Stimulated activated CD8-positive, alpha-beta memory T cell treated with anti-CD3 and anti-CD28 coated beads, Interleukin-12 subunit alpha, Interleukin-12 subunit beta, amount 100 ng/mL, for 1 hour (primary cell): ENCODE results near the gene DGCR6L.
"Not testable (repeated sequence)": the region's sequence is repeated elsewhere in the genome, so short reads cannot be mapped to it uniquely, and the experiment has no call there.

ENCODE experiments used
- DNase-seq: peaks from one replicate; pipeline ENCODE4 v3.0.0-alpha.2; 2020; ENCODE audit warnings: low read depth

Gene DGCR6L

DNA sequence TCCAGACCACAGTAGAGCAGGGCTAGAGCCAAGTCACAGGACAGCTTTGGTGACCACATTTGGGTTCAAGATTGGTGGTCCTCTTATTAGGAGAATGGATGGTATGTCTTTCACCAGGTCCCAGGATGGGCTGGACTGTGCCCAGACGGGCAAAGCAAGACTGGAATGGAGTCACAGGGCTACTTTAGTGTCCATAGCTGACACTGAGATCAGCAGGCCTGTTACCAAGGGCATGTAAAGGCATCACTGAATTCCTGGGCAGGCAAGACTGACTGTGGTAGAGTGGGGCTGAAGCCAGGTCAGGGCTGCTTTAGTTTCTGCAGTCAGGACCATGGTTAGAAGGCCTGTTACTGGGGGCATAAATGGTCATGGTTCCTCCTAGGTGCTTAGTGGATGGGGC, 6.1 kb upstream of the DGCR6L start:
- not testable (repeated sequence) for DNase-seq

- no peak for DNase-seq
Observed at GRCh38 chr22:20324139-20324516, 4.3 kb upstream of the DGCR6L start.

DNA sequence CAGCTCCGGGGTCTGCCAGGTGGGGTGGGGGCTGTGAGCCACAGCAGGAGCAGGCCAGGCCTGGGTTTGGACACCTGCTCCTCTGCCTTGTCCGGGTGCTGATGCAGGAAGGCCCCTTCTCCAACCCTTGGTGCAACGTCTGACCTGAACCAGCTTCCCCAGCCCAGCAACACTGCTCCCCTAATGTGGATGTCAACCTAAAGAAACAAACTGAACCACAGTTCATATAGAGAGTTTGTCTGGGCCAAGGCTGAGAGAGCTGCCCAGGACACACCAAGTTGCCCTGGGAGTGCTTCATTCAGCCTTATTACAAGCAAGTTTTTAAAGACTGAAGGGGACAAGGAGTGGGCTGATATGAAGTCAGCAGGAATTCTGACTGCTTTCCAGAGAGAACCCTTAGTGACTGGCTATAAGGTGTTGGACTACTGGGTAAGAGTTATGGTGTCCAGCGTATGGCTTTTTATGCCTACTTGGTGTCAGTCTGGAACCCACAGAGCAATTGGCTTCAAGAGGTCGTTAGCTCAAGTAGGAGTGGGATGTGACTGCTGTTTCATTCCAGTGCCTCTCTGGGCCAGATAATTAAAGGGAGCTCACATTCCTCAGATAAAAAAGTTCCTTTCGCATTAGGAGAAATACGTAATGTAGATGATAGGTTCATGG, 1.8 kb upstream of the DGCR6L start:
- DNase-seq: not testable (repeated sequence)

DNA sequence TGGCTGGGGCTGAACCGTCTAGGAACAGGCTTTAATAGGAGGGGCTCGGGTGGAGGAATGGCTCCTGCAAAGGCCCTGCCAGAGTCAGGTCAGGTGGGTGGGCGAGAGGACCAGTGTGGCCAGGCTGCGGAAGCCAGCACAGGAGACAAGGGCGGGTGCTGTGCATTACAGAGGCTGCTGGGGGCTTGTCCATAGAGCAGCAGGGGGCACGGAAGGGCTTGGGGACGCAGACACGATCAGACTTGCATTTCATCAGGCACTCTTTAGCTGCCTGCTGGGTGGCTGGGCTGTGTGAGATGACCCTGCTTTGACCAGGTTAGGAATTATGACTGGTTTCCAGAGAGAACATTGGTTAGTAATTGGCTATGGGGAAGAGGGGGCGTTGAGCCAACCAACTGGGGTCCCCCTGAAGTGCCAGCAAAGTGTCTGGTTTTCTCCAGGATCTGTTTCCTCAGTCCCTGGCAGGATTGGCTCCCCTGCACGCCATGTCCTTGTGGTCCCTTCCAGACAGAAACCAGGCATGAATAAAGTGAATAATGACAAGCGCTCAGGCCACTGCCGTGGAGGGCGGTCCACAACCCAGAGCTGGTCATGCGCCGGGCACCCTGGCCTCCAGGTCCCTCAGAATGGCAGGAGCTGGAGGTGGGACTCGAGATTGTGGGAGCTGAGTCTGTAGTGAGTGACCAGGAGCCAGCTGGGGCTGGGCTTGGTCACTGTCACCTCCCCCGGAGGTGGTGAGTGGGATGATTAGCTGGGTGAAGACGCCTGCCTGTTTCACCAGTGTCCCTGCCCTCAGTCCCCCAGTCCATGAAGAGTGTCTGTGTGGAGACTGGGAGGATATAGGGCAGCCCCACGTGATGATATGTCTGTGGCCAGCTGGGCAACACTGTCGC, 1.0 kb upstream of the DGCR6L start:
- not testable (repeated sequence) for DNase-seq

GRCh38 chr22:20319041-20319744, 667 bp downstream of the DGCR6L start:
- no peak for DNase-seq

GRCh38 chr22:20318043-20318688, 1.7 kb downstream of the DGCR6L start:
- not testable (repeated sequence) for DNase-seq

- DNase-seq: not testable (repeated sequence)
Observed at GRCh38 chr22:20317402-20318042, 2.3 kb downstream of the DGCR6L start.

DNA sequence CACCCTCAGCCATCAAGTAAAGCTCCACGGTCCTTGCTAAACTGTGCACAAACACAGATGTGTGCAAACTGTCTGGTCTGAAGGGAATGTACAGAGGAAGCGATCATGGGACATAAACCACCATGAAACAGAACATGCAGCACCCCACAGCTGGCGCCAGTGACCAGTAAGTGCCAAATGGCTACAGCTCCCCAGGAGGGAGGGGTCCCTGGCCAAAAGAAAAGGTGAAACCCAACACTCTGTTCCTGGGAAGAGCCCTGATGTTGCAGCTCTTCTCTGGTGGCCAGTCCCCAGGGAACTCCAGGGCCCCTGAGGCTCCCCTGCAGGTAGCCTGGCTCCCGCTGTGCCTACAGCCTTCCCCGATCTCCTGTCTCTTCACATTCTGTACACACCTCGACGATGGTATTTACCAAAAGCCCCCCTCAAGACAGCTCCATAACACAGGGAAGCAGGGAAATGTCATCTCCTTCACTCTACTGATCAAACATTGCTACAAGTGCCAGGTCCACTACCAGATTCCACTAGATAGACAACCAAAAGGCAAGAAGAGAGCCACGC, 2.9 kb downstream of the DGCR6L start:
- no peak for DNase-seq

DNA sequence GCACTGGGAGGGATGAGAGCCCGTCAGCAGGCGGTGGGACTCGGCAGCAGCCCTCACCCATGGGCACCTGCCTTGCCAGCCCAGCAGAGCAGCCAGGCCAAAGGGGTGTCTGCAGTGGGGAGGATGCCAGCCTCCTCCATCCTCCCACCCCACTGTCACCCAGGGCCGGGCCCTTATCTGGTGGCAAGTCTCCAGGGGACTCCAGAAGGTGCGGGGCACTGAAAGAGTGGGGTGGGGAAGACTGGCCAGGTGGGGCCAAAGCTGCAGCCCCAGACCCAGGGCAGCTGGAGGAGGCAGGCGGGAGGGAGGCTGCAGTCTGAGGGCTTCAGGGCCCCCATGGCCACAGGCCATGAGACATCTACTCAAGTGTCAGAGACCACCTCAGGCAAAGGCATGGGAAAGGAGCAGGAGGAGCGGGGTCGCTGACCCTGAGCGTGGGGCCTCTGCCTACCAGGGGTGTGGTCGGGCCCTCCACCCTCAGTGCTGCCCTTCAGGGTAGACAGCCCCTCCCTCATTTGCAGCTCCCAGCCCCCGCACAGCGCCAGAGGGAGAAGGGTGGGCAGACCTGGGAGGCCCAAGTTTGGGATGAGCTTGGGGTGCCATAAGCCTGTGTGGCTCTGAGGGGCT, 3.5 kb downstream of the DGCR6L start:
- no peak for DNase-seq

DNA sequence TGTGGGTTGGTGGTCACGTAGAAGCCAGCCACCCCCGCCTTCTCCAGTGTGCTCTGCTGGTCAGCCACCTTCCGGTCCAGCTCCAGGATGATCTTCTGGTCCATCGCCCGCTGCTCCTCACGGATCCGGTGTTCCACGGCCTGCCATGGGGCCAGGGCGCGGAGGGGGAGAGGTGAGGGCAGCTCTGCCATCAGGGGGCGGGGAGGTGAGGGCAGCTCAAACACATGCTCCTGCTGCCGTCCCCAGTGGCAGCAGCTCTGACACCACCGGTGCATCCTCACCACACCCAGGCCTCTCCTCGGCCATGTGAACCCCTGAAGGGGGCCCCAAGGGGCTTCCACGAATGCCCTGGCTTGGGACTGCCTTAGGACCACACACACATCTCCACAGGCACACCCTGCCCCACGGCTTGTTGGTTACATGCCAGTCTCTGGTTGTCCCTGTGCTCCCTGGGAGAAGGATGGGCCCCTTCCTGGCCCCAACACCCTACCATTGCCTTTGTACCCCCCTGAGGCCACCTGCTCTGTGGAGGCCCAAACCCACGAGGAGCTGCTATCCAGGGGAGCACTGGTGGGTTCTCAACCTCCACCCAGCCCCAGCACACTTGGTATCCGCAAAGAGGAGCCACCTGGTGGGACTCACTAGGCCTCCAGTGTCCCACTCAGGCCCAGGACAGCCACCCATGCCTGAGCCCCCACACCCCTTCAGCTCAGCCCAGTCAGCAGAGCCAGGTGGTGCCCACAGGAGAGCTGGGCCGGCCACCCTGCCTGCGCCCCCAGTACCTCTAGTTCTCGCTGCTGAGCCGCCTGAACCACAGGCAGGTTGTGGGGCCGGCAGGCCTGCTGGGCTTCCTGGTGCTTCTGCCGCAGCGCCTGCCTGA, 4.3 kb downstream of the DGCR6L start:
- DNase-seq: no peak

GRCh38 chr22:20314741-20315336, 5.0 kb downstream of the DGCR6L start:
- not testable (repeated sequence) for DNase-seq

GRCh38 chr22:20314206-20314605, 5.7 kb downstream of the DGCR6L start:
- DNase-seq: not testable (repeated sequence)

GRCh38 chr22:20313306-20314077, 6.4 kb downstream of the DGCR6L start:
- DNase-seq: not testable (repeated sequence)

GRCh38 chr22:20312396-20313191, 7.3 kb downstream of the DGCR6L start:
- DNase-seq: no peak

DNA sequence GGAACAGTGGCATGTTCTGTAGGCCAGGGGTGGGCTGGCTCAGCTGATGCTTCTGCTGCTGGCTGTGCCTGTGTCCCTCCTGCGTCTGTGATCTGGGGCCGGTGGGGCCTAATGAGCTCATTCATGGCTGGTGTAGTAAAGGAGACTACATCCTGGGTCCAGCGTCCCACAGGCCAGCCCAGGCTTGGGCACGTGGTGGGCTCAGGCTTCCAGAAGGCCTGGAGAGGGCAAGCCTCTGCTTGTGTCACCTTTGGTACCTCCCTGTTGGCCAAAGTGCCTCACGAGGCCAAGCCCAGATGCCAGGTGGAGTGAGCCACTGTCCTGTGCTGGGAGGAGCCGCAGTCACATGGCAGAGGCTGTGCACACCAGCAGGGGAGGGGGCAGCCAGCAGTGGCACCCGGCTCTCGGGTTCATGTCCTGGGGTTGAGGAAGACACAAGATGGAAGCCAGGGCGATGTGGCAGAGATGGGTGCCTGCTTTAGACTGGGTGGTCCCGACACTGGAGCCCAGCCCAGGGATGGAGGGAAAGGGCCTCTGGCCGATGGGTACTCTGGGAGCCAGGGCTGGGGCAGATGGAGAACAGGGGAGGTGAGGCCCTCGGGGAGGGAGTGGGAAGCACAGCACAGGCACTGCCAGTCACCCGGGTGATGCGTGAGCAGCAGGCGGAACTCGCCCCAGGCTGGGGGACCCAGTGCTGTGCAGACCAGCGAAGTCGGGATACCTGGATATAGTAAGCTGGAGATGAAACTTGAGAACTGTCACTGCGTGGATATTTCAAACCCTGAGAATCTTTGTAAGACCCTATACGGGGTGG, 8.4 kb downstream of the DGCR6L start:
- DNase-seq: not testable (repeated sequence)

DNA sequence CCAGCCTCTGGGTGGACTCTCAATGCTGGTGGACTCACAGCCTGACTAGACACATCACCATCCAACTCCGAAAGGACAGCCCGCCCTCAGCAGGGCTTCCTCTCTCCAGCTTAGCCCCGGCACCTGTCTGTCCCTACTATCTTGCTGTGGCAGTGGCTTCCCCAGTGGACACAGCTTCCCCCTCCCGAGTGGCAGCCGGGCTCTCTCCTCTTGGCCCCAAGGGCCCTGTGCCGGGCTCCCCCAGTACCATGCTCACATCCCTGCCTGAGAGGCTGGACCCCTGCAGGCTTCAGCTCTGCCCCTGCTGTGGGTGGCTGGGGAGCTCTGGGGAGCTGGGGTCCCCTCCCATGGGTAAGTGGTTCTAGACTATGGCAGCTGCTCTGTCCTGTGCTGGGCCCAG, 9.1 kb downstream of the DGCR6L start:
- DNase-seq: not testable (repeated sequence)

- not testable (repeated sequence) for DNase-seq
Observed at GRCh38 chr22:20310180-20310579, 9.7 kb downstream of the DGCR6L start.
